ENCODE data around the gene UVRAG.

- TF ChIP-seq CTCF (conservative IDR thresholded peaks at IDR 0.05; ENCODE audit: low read depth, low read length) (no peak), EZH2 (IDR thresholded peaks at IDR 0.05; ENCODE audit: low read length, unreplicated experiment) (no peak)
Observed at GRCh38 chr11:75813124-75813523, 1.9 kb upstream of the UVRAG start.

All from PC-3 (cell line).